GM18867 (cell line): ENCODE measurements around the gene SPAG5.
"Not testable (repeated sequence)": the region's sequence is repeated elsewhere in the genome, so short reads cannot be mapped to it uniquely, and the experiment has no call there.

Experiments
- ATAC-seq: cut with Tn5 transposase; IDR thresholded peaks from one replicate; pipeline ENCODE4 v1.9.1; 2021; ENCODE audit warnings: mild to moderate bottlenecking, moderate library complexity; ENCODE audit not compliant: unreplicated experiment

The SPAG5 gene

DNA sequence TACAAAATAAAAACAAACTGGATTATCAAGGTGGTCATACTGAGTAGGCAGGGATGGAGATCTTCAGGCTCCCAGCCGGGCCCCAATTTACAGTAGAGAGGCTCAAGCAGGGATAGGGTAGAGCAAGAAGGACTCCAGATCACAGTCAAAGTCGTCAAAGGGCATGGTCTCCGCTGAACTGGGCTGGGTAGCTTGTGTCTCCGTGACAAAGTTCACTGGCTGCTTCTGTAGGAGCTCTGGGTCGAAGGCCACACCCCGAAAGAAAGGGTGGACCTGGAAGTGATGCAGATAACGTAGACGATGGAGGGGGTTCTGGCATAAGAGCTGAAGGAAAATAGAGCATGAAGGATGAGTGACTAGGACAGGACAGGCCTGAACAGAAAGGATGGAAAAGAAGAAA is 11.6 kb upstream of the SPAG5 start:
- ATAC-seq: no peak

GRCh38 chr17:28604031-28604430 is 5.2 kb upstream of the SPAG5 start:
- not testable (repeated sequence) for ATAC-seq

- ATAC-seq: peak; percentile 46
Observed at GRCh38 chr17:28599311-28600184, 723 bp upstream of the SPAG5 start.

GRCh38 chr17:28598389-28598788 is 436 bp downstream of the SPAG5 start:
- ATAC-seq: no peak

DNA sequence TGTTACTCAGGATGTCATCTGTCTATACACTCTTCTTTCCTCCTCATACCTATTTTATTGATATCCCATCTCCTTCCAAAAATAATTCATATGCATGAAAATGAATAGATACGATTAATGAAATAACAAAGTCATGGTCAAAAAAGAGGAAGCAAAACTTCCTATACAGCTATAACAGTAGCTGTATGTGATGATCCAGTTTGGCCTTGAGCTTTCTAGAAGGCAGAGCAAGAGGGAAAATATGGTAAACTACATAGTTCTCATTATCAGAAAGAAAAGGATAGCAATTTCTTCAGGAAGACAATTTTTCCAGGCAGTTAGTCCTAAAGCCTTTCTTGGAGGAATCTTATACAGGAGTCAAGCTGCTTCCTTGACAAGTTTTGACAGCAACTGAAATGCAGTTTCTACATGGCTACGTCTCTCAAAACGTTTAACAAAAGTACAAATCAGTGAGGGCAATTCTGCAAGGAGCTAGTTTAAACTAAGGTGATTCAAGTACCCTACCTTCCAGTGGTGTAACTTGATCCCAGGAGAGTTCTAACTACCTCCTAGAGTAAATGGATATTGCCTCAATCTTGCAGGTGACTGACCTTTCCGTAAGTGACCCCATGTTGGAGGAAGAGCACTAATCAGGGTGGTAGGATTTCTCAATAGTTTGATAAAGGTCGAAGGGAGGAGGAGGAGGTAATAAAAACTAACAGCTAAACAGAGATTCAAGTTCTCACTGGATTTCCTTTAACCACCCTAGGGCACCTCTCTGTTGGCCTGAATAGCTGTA is 1.0 kb downstream of the SPAG5 start:
- ATAC-seq: no peak

DNA sequence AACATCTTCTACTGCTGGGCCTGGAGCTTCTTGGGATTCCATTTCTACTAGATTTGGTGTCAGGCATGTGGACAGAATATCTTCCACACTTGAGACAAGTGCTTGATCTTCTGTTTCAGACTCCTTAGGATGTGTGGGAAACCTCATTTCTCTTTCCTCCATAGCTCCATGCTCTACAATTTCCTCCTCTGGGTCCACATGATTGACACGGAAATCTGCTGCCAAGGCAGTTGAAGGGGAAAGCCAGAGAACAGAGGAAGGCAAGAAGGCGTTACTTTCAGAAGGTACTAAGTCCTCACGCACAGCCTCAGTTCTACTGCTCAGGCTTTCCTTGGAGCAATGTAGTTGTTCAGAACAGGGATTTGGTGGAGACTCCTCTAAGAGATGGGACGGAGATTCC is 6.6 kb downstream of the SPAG5 start:
- ATAC-seq: no peak

DNA sequence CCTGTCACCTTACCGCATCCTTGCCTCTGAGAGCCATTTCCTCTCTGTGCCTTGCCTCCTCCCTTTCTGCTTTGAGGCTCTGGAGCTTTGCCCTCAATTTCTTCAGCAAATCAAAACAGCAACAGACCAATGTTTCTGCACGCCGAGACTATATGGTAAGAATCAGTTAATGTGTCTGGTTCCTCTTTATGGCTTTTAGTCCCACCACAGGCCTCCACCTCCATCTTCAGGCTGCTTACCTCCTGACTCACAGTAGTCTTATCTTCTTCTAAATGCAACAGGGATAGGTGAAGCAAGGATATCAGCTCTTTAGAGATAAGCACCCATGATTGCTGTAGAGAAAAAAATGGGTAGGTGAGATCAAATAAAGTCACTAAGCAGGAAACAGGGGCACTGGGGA is 13.0 kb downstream of the SPAG5 start:
- no peak for ATAC-seq

DNA sequence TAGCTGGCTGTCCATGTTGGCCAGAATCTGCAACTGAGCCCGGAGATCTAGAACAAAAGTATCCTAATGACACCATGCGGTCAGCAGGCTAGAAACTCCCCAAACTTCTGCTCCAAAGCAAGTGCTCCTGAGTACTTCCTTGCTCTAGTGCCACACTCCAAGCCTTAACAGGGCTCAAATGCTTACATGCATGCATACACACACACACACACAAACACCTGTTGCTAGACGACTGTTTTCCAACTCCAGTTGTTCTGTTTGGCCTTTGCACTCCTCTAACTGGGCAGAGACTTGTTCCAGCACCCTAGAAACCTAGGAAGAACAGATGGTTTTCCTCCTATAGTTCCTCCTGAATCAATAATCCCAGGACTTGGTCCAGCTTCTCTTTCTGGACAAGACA is 14.4 kb downstream of the SPAG5 start:
- ATAC-seq: no peak

GRCh38 chr17:28582513-28582912 is 16.3 kb downstream of the SPAG5 start:
- no peak for ATAC-seq

GRCh38 chr17:28580959-28581358 is 17.9 kb downstream of the SPAG5 start:
- no peak for ATAC-seq

DNA sequence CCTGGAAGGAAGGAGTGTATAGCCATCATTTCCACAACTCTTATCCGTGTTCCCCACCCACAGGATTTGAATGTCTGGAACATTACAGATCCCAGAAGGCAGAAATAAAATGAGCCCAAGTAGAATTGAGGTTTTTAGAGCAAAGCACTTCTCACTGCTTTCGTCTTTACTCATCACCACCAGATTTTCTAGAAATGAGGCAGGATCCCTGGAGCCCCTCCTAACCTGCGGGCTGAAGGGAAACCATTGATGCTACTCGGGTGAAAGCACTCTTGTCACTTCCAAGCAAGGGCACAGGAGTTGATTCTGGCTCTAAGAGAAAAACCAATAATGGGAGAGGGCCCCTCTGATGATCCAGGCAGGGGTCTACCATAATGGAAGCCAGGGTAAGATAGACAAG is 19.3 kb downstream of the SPAG5 start:
- no peak for ATAC-seq

- no peak for ATAC-seq
Observed at GRCh38 chr17:28578246-28579195, 20.3 kb downstream of the SPAG5 start.

- ATAC-seq: no peak
Observed at GRCh38 chr17:28577466-28577824, 21.4 kb downstream of the SPAG5 start.

GRCh38 chr17:28576758-28577465 is 21.9 kb downstream of the SPAG5 start, which contains the start of gene ALDOC:
Gene ALDOC, minus strand, starts transcription at chr17:28576895. Its CDS starts 1,363 bp downstream, at chr17:28575532.
- peak; percentile 80 for ATAC-seq

DNA sequence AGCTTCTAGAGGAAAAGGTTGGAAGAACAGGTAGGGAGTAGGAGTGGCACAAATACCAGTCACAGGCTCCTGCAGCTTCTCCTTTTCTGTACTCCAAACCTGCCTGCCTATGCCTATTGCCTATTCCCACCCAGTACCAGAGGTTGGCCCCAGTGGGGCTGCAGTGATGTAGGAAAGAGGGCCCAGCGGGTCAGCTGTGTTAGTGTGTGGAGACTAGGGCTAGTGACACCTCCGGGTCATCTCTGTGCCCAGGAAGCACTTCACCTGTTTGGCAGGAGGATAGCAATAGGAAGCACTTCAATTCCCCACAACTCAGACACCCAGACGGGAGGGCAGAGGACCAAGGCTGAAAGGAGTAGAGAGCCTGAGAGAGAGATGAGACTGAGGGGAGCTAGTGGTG is 22.8 kb downstream of the SPAG5 start:
- not testable (repeated sequence) for ATAC-seq

DNA sequence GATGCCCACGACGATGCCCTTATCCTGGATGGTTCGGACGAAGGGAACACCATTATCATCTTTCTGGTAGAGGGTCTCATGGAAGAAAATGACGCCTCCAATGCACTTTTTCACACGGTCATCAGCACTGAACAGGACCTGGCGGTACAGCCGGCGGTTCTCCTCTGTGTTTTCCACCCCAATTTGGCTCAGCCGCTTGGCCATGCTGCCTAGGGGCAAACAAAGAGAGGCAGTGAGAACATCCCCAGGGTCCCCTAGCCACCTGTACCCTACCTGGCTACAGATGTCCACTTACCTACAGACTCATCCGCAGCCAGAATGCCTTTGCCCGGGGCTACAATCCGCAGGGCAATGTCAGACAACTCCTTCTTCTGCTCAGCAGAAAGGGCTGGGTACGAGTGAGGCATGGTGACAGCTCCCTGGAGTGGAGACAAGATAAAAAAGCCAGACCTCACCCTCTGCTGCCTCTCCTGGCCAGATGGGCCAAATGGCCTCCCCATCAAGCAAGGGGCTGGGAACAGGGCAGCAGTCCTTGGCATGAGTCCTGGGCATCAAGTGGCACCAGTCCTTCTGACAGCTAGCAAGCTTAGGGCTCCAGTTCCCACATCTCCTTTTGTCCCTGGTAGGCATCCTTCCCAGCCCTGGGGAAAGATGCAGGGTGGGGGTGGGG is 23.6 kb downstream of the SPAG5 start:
- no peak for ATAC-seq

GRCh38 chr17:28574526-28574925 is 24.3 kb downstream of the SPAG5 start:
- no peak for ATAC-seq

GRCh38 chr17:28573966-28574480 is 24.8 kb downstream of the SPAG5 start:
- ATAC-seq: no peak

DNA sequence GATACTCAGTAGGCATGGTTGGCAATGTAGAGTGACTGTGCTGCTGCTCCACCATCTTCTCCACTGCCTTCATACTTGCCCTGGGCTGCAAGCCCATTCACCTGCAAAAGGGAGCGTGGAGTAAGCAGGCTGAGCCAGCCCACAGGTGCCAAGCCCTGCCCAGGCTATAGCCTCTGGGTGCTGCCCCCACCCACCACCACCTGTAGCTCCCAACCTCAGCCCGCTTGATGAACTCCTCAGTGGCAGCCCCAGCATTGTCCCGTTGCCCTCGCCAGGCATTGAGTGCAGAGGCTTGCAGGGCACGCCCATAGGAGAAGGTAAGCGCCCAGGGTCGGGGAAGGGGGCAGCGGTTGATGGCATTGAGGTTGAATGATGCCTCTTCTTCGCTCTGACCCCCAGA is 25.3 kb downstream of the SPAG5 start:
- no peak for ATAC-seq

DNA sequence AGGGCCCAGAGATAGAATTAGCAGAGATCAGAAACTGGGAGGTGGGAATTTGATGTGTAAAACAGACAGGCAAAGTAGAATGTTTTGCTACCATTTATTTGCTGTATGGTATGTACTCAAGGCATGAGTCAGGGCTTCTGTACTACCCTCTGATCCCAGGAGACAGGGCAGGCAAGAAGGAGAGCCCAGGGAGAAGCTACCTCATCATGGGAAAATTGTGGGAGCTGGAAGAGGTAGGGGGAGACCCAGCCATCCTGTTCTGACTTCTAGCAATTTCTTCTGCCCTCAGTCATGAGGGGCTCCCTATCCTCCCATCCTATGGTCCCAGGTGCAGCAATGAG is 25.8 kb downstream of the SPAG5 start:
- no peak for ATAC-seq
